ENCODE results near the gene RYR3. TPM values are rescaled to one million over a fixed set of nuclear protein-coding genes. Genes with fewer than 3 reads are reported as not detected.

The RYR3 gene
- polyA plus RNA-seq, 1 donor: 6.5 TPM

- Histone ChIP-seq H3K27ac (ENCODE audit: low read length) (no peak overlapping the region), H3K36me3 (ENCODE audit: control insufficient read depth, insufficient read depth, low read length) (no peaks in the 10 kb centered on the region), H3K4me1 (ENCODE audit: control insufficient read depth, insufficient read depth, low read length) (no peaks in the 10 kb centered on the region), H3K9me3 (ENCODE audit: control insufficient read depth, low read depth, low read length) (no peaks in the 10 kb centered on the region), H3K27me3 (ENCODE audit: control insufficient read depth, insufficient read depth, low read length) (peaks cover 17% of the 10 kb centered on the region), H3K4me3 (ENCODE audit: low read length) (no peak overlapping the region)
- no peak for DNase-seq
These were observed 7.1 kb downstream of the RYR3 start for GRCh38 chr15:33317896-33318295.

- no CpG with 5 or more reads among the region's 1 CpG for WGBS (ENCODE audit: insufficient coverage, low lambda C conversion rate)
- H3K4me3 ChIP-seq (ENCODE audit: low read length): no peak overlapping the region
- H3K27ac ChIP-seq (ENCODE audit: low read length): no peak overlapping the region
- no peaks in the 10 kb centered on the region for H3K36me3 ChIP-seq (ENCODE audit: control insufficient read depth, insufficient read depth, low read length)
- H3K9me3 ChIP-seq (ENCODE audit: control insufficient read depth, low read depth, low read length): no peaks in the 10 kb centered on the region
- no peak for DNase-seq
- H3K4me1 ChIP-seq (ENCODE audit: control insufficient read depth, insufficient read depth, low read length): no peaks in the 10 kb centered on the region
- H3K27me3 ChIP-seq (ENCODE audit: control insufficient read depth, insufficient read depth, low read length): peaks cover 5% of the 10 kb centered on the region
These were observed 9.2 kb downstream of the RYR3 start for GRCh38 chr15:33320017-33320416.

GRCh38 chr15:33322091-33322490 lies 11.3 kb downstream of the RYR3 start:
- no peaks in the 10 kb centered on the region for H3K36me3 ChIP-seq (ENCODE audit: control insufficient read depth, insufficient read depth, low read length)
- H3K4me3 ChIP-seq (ENCODE audit: low read length): no peak overlapping the region
- no CpG with 5 or more reads among the region's 6 CpGs for WGBS (ENCODE audit: insufficient coverage, low lambda C conversion rate)
- no peaks in the 10 kb centered on the region for H3K4me1 ChIP-seq (ENCODE audit: control insufficient read depth, insufficient read depth, low read length)
- no peaks in the 10 kb centered on the region for H3K9me3 ChIP-seq (ENCODE audit: control insufficient read depth, low read depth, low read length)
- DNase-seq: no peak
- no peaks in the 10 kb centered on the region for H3K27me3 ChIP-seq (ENCODE audit: control insufficient read depth, insufficient read depth, low read length)
- H3K27ac ChIP-seq (ENCODE audit: low read length): no peak overlapping the region

GRCh38 chr15:33324609-33325008 lies 13.8 kb downstream of the RYR3 start:
- H3K4me3 ChIP-seq (ENCODE audit: low read length): no peak overlapping the region
- no peak overlapping the region for H3K27ac ChIP-seq (ENCODE audit: low read length)
- no peaks in the 10 kb centered on the region for H3K27me3 ChIP-seq (ENCODE audit: control insufficient read depth, insufficient read depth, low read length)
- no peaks in the 10 kb centered on the region for H3K4me1 ChIP-seq (ENCODE audit: control insufficient read depth, insufficient read depth, low read length)
- H3K36me3 ChIP-seq (ENCODE audit: control insufficient read depth, insufficient read depth, low read length): no peaks in the 10 kb centered on the region
- H3K9me3 ChIP-seq (ENCODE audit: control insufficient read depth, low read depth, low read length): no peaks in the 10 kb centered on the region
- DNase-seq: no peak
- WGBS (ENCODE audit: insufficient coverage, low lambda C conversion rate): no CpG with 5 or more reads among the region's 2 CpGs

GRCh38 chr15:33326908-33327307 lies 16.1 kb downstream of the RYR3 start:
- no CpG with 5 or more reads among the region's 2 CpGs for WGBS (ENCODE audit: insufficient coverage, low lambda C conversion rate)
- H3K9me3 ChIP-seq (ENCODE audit: control insufficient read depth, low read depth, low read length): no peaks in the 10 kb centered on the region
- H3K36me3 ChIP-seq (ENCODE audit: control insufficient read depth, insufficient read depth, low read length): no peaks in the 10 kb centered on the region
- no peak overlapping the region for H3K4me3 ChIP-seq (ENCODE audit: low read length)
- no peak overlapping the region for H3K27ac ChIP-seq (ENCODE audit: low read length)
- no peak for DNase-seq
- no peaks in the 10 kb centered on the region for H3K4me1 ChIP-seq (ENCODE audit: control insufficient read depth, insufficient read depth, low read length)
- no peaks in the 10 kb centered on the region for H3K27me3 ChIP-seq (ENCODE audit: control insufficient read depth, insufficient read depth, low read length)

GRCh38 chr15:33328106-33328505 lies 17.3 kb downstream of the RYR3 start:
- 60% methylated on average over 2 of the region's 3 CpGs for WGBS (ENCODE audit: insufficient coverage, low lambda C conversion rate)
- Histone ChIP-seq H3K27me3 (ENCODE audit: control insufficient read depth, insufficient read depth, low read length) (no peaks in the 10 kb centered on the region), H3K36me3 (ENCODE audit: control insufficient read depth, insufficient read depth, low read length) (no peaks in the 10 kb centered on the region), H3K27ac (ENCODE audit: low read length) (no peak overlapping the region), H3K9me3 (ENCODE audit: control insufficient read depth, low read depth, low read length) (no peaks in the 10 kb centered on the region), H3K4me1 (ENCODE audit: control insufficient read depth, insufficient read depth, low read length) (no peaks in the 10 kb centered on the region), H3K4me3 (ENCODE audit: low read length) (no peak overlapping the region)
- no peak for DNase-seq

- Histone ChIP-seq H3K36me3 (ENCODE audit: control insufficient read depth, insufficient read depth, low read length) (no peaks in the 10 kb centered on the region), H3K27me3 (ENCODE audit: control insufficient read depth, insufficient read depth, low read length) (no peaks in the 10 kb centered on the region), H3K4me3 (ENCODE audit: low read length) (no peak overlapping the region), H3K4me1 (ENCODE audit: control insufficient read depth, insufficient read depth, low read length) (no peaks in the 10 kb centered on the region), H3K27ac (ENCODE audit: low read length) (no peak overlapping the region), H3K9me3 (ENCODE audit: control insufficient read depth, low read depth, low read length) (no peaks in the 10 kb centered on the region)
- DNase-seq: no peak
- WGBS (ENCODE audit: insufficient coverage, low lambda C conversion rate): 92% methylated on average over 2 of the region's 4 CpGs
These were observed 18.7 kb downstream of the RYR3 start for GRCh38 chr15:33329457-33329856.

GRCh38 chr15:33330931-33331330 lies 20.2 kb downstream of the RYR3 start:
- Histone ChIP-seq H3K4me3 (ENCODE audit: low read length) (no peak overlapping the region), H3K27ac (ENCODE audit: low read length) (no peak overlapping the region), H3K4me1 (ENCODE audit: control insufficient read depth, insufficient read depth, low read length) (no peaks in the 10 kb centered on the region), H3K36me3 (ENCODE audit: control insufficient read depth, insufficient read depth, low read length) (no peaks in the 10 kb centered on the region), H3K9me3 (ENCODE audit: control insufficient read depth, low read depth, low read length) (no peaks in the 10 kb centered on the region), H3K27me3 (ENCODE audit: control insufficient read depth, insufficient read depth, low read length) (no peaks in the 10 kb centered on the region)
- 81% methylated on average over 3 of the region's 3 CpGs for WGBS (ENCODE audit: insufficient coverage, low lambda C conversion rate)
- no peak for DNase-seq

- Histone ChIP-seq H3K4me3 (ENCODE audit: low read length) (no peak overlapping the region), H3K9me3 (ENCODE audit: control insufficient read depth, low read depth, low read length) (no peaks in the 10 kb centered on the region), H3K4me1 (ENCODE audit: control insufficient read depth, insufficient read depth, low read length) (no peaks in the 10 kb centered on the region), H3K27ac (ENCODE audit: low read length) (no peak overlapping the region), H3K36me3 (ENCODE audit: control insufficient read depth, insufficient read depth, low read length) (no peaks in the 10 kb centered on the region), H3K27me3 (ENCODE audit: control insufficient read depth, insufficient read depth, low read length) (no peaks in the 10 kb centered on the region)
- WGBS (ENCODE audit: insufficient coverage, low lambda C conversion rate): no CpG with 5 or more reads among the region's 4 CpGs
- DNase-seq: no peak
These were observed 31.2 kb downstream of the RYR3 start for GRCh38 chr15:33341953-33342352.

GRCh38 chr15:33343275-33343674 lies 32.5 kb downstream of the RYR3 start:
- no peaks in the 10 kb centered on the region for H3K4me1 ChIP-seq (ENCODE audit: control insufficient read depth, insufficient read depth, low read length)
- H3K27me3 ChIP-seq (ENCODE audit: control insufficient read depth, insufficient read depth, low read length): no peaks in the 10 kb centered on the region
- no peaks in the 10 kb centered on the region for H3K9me3 ChIP-seq (ENCODE audit: control insufficient read depth, low read depth, low read length)
- no peaks in the 10 kb centered on the region for H3K36me3 ChIP-seq (ENCODE audit: control insufficient read depth, insufficient read depth, low read length)
- no peak overlapping the region for H3K4me3 ChIP-seq (ENCODE audit: low read length)
- 82% methylated on average over 5 of the region's 5 CpGs for WGBS (ENCODE audit: insufficient coverage, low lambda C conversion rate)
- no peak overlapping the region for H3K27ac ChIP-seq (ENCODE audit: low read length)
- DNase-seq: no peak

GRCh38 chr15:33344111-33344510 lies 33.3 kb downstream of the RYR3 start:
- Histone ChIP-seq H3K4me3 (ENCODE audit: low read length) (no peak overlapping the region), H3K9me3 (ENCODE audit: control insufficient read depth, low read depth, low read length) (no peaks in the 10 kb centered on the region), H3K27ac (ENCODE audit: low read length) (no peak overlapping the region), H3K4me1 (ENCODE audit: control insufficient read depth, insufficient read depth, low read length) (no peaks in the 10 kb centered on the region), H3K27me3 (ENCODE audit: control insufficient read depth, insufficient read depth, low read length) (no peaks in the 10 kb centered on the region), H3K36me3 (ENCODE audit: control insufficient read depth, insufficient read depth, low read length) (no peaks in the 10 kb centered on the region)
- 100% methylated on average over 2 of the region's 2 CpGs for WGBS (ENCODE audit: insufficient coverage, low lambda C conversion rate)
- no peak for DNase-seq

Data from large intestine (tissue), 3 donors.